Measurements from ENCODE around the gene DCLRE1A. TPM values are rescaled to one million over a fixed set of nuclear protein-coding genes. Genes with fewer than 3 reads are reported as not detected.

The DCLRE1A gene
- total RNA-seq, 1 donor from 2014 or later = 0.21 TPM

GRCh38 chr10:113857210-113857609 is 3.3 kb upstream of the DCLRE1A start:
- H3K36me3 ChIP-seq = peaks cover 5 to 31% of the 10 kb centered on the region in 2 donors
- no peak for TF ChIP-seq CTCF (IDR thresholded peaks at IDR 0.05)
- H3K9me3 ChIP-seq = no peaks in the 10 kb centered on the region
- no peak overlapping the region for H3K27ac ChIP-seq
- H3K27me3 ChIP-seq = no peaks in the 10 kb centered on the region
- no peak for DNase-seq (ENCODE audit: low spot score in 2 of 2)
- H3K4me3 ChIP-seq = no peak overlapping the region
- peaks cover 6 to 12% of the 10 kb centered on the region in 2 donors for H3K4me1 ChIP-seq
- intact Hi-C loops (cut with DNase I) = no loop called here

DNA sequence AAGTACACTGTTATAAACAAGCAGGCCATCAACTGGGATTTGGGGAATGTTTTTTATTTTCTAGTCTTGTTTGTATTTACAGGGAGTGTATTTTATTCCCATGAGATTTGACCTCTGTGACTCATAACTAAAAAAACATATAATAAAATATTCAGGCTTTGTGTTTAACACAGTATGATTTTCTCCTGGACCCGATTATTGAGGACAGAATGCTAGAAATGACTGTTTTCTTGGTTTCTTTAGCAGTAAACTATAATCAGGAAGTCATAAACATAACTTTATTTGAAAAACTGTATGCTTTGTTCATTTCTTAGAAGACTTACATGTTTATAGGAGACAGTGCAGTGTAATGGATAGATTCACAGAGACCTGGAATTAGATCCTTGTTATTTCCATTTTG is 2.7 kb upstream of the DCLRE1A start:
- H3K27me3 ChIP-seq = no peaks in the 10 kb centered on the region
- H3K4me3 ChIP-seq = peak overlapping the region in 1 of 2 donors; percentile 86
- H3K9me3 ChIP-seq = no peaks in the 10 kb centered on the region
- intact Hi-C loops (cut with DNase I) = no loop called here
- peaks cover 6 to 15% of the 10 kb centered on the region in 2 donors for H3K4me1 ChIP-seq
- no peak overlapping the region for H3K27ac ChIP-seq
- no peak for DNase-seq (ENCODE audit: low spot score in 2 of 2)
- peaks cover 5 to 26% of the 10 kb centered on the region in 2 donors for H3K36me3 ChIP-seq
- no peak for TF ChIP-seq CTCF (IDR thresholded peaks at IDR 0.05)

DNA sequence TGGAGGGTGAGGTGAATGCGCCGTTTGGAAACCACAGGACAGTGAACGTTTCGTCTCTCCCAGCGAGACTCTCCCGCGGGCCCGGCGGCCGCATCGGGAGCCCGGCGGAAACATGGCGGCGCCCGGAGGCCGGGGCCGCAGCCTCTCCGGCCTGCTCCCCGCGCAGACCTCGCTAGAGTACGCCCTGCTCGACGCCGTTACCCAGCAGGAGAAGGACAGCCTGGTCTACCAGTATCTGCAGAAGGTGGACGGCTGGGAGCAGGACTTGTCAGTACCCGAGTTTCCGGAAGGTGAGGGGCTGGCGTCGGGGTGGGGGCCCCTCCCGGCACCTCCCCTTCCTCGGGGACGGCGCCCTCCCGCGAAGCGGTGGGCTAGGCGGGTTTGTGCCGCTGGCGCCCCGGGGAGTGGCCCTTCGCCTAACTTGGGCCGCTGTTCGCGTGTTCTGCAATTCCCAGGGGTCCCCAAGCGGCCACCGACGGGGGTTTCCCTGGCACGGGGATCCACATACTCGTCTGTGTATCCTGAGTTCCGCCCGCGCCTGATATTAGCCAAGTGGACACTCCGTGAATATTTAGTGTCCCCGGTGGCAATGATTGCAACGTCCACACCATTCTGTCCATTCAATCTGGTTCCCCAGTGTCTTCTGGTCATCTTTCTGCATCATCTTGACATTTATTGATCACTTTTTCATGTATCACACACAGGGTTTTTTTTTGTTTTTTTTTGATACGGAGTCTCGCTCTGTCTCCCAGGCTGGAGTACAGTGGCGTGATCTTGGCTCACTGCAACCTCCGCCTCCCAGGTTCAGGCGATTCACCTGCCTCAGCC is 1.1 kb upstream of the DCLRE1A start:
- peak in 1 of 2 donors; percentile 80 for DNase-seq (ENCODE audit: low spot score in 2 of 2)
- TF ChIP-seq CTCF (IDR thresholded peaks at IDR 0.05) = peak in 2 of 3 experiments; percentile 4 to 7

DNA sequence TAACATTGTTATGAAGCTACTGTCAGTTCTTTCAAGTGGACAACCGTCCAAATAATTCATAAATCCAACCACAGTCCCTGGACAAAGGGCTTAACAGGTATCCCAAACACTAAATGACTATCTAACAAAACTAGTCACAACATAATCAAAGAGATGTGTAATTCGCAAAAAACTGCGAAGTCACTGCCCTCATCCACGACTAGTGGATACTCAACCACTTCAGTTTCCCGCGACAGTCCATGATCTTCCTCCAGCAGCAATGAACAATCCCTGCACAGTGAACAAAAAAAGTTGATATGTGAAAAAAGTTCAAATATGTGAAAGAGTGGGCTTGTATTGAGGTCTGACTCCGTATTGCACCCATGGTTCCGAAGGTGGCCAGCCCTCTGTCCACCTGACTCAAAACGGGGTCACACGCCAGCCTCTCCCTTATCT is 287 bp downstream of the DCLRE1A start:
- intact Hi-C loops (cut with DNase I) = no loop called here
- no peak for TF ChIP-seq CTCF (IDR thresholded peaks at IDR 0.05)
- peak overlapping the region; percentile 86 to 94 for H3K4me3 ChIP-seq
- peaks cover 6 to 15% of the 10 kb centered on the region in 2 donors for H3K4me1 ChIP-seq
- no peaks in the 10 kb centered on the region for H3K9me3 ChIP-seq
- no peak for DNase-seq (ENCODE audit: low spot score in 2 of 2)
- H3K36me3 ChIP-seq = peaks cover 2% of the 10 kb centered on the region in 2 donors
- peak overlapping the region; percentile 83 to 91 for H3K27ac ChIP-seq
- no peaks in the 10 kb centered on the region for H3K27me3 ChIP-seq

More for the DNA sequence above, 1.1 kb upstream of the DCLRE1A start:
- intact Hi-C loops (cut with DNase I) = no loop called here
- Histone ChIP-seq H3K27me3 (no peaks in the 10 kb centered on the region), H3K27ac (peak overlapping the region; percentile 83 to 91), H3K4me1 (peaks cover 6 to 15% of the 10 kb centered on the region in 2 donors), H3K4me3 (peak overlapping the region; percentile 86 to 94), H3K9me3 (no peaks in the 10 kb centered on the region), H3K36me3 (peaks cover 5 to 10% of the 10 kb centered on the region in 2 donors)

DNA sequence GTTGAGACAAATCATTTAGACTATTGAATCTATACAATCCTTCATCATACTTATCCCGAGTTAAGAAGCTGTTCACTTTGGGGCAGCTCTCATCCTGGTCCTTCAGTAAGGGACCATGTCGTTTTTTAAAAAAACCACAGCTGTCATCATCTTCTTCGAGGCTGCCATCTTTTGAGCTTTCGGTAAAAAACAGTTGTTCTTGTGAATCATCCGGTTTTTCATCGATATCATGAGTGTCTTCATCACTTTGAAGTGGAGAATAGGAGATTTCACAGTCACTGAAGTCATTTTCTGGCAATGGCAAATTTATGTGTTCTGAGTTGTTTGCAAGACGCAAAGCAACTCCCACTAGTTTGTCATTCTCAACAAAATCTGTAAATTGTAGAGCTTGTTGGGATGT is 3.9 kb downstream of the DCLRE1A start:
- H3K36me3 ChIP-seq = peaks cover 0 to 3% of the 10 kb centered on the region in 2 donors
- H3K27ac ChIP-seq = no peak overlapping the region
- TF ChIP-seq CTCF (IDR thresholded peaks at IDR 0.05) = no peak
- DNase-seq (ENCODE audit: low spot score in 2 of 2) = no peak
- intact Hi-C loops (cut with DNase I) = no loop called here
- H3K4me1 ChIP-seq = peaks cover 0 to 5% of the 10 kb centered on the region in 2 donors
- no peaks in the 10 kb centered on the region for H3K27me3 ChIP-seq
- H3K9me3 ChIP-seq = no peaks in the 10 kb centered on the region
- H3K4me3 ChIP-seq = no peak overlapping the region
